OCI-M2 (cell line): ENCODE data around the gene ACSF2.

Experiments used
- DNase-seq: peaks from one replicate; lab custom pipeline; 2025; ENCODE audit not compliant: unreplicated experiment; lab: John Stamatoyannopoulos, UW

ACSF2 gene

DNA sequence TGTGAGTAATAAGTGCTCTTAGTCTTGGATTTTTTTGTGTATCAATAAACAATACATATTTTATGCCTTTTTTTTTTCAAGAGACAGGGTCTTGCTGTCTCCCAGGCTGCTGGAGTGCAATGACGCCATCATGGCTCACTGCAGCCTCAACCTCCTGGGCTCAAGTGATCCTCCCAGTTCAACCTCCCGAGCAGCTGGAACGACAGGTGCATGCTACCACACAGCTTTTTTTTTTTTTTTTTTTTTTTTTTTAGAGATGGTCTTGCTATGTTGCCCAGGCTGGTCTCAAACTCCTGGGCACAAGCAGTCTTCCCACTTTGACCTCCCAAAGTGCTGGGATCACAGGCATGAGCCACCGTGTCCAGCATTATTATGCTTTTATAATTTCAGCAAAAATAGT, 13.0 kb downstream of the ACSF2 start:
- DNase-seq: no peak

DNA sequence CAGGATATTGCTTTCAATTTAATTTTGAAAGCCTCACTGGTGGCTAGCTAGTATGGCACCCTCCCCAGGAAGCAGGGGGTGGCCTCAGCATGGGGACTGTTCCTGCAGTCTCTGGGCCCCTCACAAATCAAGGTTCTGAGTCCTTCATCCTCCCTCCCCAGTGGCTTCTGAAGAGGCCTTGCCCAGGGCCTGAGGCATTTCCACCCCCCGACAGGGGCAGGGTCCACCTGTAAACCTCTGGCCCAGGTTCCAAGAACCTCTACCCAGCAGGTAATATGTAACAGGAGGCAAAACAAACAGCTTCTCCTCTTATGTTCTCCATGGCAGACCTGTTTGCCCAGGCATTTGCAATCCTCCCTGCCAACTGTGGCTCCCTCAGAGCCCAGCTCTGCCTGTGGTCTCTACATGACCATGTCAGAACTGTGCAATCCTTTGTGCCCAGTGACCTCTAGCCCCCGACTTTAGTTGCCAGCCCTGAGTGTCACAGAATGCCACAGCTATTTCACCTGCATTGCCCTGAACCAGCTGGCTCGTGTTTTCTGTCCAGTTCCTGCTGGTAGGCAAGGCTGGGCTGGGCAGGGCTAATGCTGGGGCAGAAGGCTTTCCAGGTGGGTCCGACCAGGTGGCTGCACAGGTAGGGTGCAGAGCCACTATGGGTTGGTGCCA, 14.3 kb downstream of the ACSF2 start:
- no peak for DNase-seq

DNA sequence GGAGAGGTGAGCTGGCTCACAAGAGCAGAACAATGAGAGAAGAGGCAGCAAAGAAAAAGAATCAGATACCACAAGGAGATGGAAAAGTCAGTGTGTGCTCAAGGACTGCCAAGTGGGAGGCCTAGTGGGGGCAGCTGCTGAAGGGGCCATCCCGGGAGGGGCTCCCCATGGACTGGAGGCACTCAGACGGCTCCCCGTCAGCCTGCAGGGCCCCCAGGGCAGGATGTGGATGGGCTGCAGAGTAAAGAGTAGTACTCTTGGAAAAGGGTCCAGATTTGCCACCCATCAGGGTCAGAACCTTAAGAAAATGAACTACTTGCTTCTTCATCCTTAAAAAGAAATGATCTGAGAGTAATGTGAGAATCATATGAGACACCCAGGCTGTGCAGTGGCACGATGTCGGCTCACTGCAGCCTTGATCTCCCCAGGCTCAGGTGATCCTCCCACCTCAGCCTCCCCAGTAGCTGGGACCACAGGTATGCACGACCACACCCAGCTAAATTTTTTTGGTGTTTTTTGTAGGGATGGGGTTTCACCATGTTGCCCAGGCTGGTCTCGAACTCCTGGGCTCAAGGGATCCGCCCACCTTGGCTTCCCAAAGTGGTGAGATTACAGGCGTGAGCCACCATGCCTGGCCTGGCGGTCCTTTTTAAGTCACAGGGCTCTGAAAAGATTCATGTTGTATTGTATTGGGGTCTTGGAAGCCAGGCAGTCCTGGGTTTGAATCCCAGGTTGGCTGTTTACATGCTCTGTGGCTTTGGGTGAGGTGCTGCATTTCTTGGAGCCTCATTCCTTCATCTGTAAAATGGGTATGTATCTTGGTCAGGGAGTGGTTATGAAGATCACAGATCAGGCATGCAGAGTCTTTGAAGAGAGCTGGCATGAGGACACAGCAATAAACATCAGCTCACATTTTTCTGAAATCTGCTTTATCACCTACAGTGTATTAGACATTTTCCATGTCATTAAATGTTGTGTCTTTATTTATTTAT, 15.1 kb downstream of the ACSF2 start:
- DNase-seq: no peak

DNA sequence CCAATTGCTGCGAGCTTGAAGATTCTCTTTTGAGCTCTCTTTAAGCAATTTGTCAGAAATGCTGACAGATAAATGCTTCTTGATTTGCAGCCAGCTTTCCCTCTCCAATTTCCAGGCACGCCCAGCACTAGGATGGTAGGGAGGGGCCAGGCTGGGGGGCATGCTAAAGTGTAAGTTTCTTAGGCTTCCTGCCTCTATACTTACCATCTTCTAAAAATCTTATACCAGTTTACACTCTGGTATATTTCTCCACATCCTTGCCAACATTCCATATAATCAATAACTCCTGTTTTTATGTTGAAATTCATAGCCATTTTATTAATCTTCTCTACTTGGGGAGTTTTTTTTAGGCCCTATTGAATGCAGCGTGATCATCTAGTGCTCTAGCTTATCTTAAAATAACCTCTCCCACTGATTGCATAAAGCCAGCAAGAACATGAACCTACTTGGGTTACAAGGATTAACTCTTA, 17.5 kb downstream of the ACSF2 start:
- DNase-seq: no peak

DNA sequence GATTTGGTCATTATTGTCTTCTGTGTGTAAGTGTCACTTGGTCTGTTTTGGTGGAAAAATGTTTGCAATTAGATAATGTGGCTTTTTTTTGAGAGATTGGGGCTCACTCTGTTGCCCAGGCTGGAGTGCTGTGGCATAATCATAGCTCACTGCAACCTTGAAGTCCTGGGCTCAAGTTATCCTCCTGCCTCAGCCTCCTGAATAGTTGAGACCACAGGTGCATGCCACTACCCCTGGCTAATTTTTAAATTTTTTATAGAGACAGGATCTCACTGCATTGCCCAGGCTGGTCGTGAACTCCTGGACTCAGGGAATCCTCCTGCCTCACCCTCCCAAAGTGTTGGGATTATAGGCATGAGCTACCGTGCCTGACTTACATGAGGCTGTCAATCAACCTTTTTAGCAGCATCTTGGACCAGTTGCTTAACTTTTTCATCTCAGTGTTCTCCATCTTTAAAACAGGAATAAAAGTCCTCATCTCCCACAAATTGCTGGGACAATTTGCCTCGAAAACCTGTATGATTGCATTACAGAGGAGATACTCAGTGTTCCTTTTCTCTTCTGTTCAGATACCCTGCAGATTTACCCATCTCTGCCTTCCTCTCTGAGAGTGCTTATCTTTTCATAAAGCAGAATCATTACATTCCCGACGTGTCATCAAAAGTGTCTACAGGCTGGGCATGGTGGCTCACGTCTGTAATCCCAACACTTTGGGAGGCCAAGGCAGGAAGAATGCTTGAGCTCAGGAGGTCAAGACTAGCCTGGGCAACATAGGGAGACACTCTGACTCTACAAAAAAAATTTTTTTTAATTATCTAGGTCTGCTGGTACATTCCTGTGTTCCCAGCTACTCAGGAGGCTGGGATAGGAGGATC, 19.1 kb downstream of the ACSF2 start:
- DNase-seq: no peak

DNA sequence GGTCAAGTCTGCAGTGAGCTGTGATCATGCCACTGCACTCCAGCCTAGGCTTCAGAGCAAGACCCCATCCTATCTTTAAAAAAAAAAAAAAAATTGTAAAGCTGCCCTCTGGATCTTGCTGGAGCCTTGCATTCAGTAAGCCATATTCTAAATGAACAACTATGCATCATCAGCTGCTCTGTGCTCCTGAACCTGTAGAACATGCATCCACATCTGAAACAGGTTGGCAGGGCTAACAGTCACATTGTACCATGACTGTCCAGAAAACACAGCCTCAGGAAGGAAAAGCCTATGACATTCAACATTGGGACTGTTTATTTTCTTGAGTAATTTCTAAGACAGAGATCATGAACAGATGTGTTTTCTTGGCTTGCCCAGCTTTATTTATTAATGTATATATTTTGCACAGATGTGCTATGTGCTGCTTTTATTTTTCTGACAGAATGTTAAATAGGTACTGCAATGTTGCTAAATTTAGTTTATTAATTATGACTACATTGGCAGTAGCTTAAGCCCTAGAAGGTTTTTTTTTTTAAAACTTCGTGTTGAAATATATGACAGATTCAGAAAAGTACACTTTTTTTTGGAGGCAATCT, 19.8 kb downstream of the ACSF2 start:
- DNase-seq: no peak

DNA sequence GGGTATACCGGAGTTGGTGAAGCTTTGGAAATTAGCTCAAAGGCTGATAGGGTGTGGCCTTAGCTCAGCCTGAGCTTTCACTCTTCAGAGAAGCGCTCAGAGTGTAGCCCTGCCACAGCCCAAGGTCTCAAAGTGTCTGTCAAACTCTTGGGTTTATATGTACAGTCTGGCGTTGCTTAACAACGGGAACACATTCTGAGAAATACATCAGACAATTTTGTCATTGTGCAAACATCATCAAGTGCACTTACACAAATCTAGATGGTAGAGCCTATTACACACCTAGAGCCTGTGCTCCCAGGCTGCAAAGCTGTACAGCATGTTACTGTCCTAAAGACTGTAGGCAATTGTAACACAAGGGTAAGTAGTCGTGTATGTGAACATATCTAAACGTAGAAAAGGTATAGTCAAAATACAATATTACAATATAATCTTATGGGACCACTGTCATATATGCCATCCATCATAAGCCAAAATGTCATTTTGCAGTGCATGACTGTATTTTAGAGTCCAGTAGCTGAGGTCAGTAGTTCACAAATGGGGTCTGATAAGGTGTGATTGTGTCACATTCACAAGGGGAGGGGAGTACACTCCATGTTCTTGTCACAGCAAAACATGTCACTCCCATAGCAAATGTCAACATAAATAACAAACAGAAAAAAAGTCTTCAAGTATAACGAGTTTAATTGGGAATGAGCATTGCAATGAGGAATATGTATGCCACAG, 22.0 kb downstream of the ACSF2 start:
- DNase-seq: no peak

DNA sequence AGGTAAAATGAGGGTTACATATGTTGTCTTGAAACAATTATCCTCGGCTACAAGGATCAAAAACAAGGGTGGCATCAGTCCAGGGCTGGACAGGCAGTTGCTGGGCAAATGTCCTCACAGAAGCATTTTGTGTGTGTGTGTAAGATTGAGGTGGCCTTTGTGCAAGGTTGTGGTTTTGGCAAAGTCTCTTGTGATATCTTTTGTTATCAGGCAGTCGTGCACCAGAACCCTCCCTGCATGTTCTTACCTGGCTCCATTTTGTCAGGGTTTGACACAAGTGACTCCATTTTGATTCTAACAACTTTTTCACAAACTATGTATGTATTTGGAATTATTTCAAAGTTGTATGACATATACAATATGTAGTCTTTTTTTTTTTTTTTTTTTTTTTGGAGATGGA, 22.6 kb downstream of the ACSF2 start:
- no peak for DNase-seq

DNA sequence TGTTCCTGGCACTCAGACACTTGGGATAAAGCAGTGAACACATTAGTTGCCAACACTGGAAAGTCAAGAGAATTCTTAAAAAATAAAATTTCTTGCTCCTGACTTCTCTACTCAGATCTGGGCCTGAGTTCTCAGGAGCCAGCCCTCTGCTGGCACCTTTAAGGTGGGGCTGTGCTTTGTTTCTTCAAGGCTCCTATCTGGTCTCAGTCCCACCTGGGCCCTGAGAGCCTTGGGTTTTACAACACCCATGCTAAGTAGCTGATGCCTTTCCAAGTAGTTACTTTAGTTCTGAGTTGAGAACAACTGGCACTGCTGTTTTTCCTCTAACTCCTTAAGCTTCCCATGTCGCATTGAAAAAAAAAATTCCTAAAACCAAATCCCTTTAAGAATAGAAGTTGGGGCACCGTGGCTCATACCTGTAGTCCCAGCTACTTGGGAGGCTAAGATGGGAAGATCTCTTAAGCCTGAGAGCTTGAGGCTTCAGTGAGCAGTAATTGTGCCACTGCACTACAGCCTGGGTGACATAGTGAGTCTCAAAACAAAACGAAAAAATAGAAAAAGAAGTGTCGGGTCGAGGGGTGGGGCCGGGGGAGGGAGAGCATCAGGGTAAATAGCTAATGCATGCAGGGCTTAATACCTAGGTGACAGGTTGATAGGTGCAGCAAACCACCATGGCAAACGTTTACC, 26.1 kb downstream of the ACSF2 start:
- no peak for DNase-seq

DNA sequence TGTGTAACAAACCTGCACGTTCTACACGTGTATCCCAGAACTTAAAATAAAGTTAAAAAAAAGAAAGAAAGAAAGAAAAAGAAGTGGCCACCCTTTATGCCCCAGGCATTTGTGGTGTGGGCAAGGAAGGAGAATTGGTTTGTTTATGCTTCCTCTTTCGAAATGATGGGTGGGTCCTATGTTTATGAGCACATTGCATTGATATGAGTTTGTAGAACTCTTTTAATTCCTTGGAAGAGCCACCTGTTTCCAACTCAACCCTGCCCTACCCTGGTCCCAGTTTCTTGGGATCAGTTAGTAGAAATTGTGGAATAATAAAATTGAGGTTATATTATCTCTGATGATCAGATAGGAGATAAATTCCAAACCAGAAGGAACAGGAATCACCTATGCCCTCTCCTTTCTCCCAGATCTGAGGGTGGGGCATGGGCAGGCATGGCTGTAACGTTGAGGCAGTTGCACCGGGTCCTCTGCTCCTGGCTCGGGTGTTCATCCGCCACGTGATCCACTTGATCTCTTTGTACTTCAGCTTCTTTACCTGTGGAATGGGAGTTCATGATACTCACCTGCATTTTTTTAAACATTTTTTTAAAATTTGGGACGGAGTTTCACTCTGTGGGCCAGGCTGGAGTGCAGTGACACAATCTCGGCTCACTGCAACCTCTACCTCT, 26.7 kb downstream of the ACSF2 start:
- DNase-seq: no peak

DNA sequence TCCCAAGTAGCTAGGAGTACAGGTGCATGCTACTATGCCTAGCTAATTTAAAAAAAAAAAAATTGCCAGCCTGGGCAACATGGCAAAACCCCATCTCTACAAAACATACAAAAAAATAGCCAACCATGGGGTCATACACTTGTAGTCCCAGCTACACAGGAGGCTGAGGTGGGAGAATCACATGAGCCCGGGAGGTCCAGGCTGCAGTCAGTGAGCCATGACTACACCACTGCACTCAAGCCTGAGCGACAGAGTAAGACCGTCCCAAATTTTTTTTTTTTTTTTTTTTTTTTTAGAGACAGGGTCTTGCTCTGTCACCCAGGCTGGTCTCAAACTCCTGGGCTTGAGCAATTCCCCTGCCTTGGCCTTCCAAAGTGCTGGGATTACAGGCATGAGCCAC, 27.9 kb downstream of the ACSF2 start:
- no peak for DNase-seq

DNA sequence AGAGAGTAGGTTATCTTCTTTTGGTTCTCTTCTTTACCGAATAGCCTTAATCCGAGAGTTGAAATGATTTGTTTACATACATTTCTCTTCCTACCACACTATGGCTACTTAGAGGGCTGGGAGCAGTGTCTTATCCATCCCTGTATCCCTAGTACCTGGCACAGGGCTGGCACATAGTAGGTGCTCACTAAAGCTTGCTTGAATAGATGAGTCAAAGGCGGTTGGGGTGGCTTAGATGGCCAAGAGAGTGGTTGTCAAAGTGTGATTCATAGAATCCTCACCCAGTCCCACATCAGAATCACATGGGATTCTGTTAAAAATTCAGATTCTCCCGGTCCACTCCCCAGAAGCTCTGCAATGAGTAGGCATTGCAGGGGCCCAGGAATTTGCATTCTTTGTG, 31.6 kb downstream of the ACSF2 start:
- no peak for DNase-seq

DNA sequence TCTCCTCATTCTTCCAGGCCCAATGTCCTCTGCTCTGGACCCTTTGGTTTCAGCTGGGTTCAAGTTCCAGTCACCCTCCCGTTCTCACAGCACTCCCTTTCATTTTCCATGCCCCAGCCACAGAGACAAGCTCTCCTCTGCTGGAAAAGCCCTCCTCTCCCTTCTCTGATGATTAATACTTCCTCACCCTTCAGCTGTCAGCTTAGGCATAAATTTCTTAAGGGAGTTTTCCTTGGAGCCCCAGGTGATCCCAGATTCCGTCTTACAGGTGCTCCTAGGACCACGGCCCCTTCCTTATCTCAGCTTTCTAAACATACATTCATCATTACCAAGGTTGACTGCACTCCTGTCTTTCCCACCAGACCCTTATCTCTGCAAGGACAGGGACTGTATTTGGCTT, 32.3 kb downstream of the ACSF2 start:
- DNase-seq: no peak

DNA sequence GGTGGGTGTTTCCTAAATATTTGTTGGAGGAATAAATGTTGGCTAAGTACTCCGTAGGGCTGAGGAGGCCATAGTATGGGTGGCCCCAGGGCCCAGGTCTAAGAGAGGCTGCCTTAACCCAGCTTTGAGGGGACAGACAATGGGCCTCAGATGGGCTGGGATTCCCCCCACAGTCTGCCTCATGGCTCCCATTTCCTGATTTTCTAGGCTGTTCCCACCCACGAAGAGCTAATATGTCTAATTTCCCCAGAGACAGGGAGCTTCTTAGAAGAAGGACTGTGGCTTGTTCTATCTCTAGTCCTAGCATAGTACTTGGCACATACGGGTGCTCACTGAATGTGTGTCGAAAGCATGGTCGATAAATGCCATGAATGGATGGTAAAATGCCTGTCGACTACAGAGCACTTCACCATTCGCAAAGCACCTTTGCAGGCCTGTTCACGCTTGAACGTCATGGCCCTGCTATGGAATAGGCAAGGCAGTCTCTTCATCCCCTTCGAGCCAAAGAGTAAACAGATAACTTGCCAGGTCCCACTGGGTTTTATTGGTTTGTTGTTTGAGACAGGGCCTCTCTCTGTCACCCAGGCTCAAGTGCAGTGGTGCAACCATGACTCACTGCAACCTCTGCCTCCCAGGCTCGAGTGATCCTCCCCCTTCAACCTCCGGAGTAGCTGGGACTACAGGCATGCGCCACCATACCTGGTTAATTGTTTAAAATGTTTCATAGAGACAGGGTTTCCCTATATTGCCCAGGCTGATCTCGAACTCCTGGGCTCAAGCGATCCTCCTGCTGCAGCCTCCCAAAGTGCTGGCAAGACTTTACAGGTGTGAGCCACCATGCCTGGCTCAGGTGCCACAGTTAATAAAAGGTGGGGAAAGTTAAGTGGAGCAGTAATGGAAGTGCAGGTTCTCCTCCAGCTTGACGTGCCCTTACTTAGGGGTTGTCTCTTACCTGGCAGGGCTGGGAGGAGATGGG, 33.0 kb downstream of the ACSF2 start:
- no peak for DNase-seq

DNA sequence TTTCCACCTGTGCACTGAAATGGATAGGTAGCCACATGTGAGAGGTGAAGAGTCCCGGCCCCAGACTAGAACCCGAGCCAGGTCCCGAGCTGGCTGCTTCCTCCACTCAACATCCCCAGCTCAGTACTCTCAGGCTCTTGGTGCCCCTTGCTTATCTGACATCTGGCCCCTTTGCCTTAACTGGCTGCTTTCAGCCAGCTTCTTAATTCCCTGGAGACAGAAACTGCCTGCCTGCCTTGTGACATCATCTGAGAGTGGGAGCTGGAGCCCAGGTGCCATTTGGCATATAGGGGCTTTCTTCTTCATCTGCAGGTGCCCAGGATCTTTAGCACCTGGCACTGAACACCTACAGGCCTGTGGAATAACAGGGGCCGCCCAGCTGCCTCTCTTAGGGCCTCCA, 33.7 kb downstream of the ACSF2 start:
- no peak for DNase-seq

DNA sequence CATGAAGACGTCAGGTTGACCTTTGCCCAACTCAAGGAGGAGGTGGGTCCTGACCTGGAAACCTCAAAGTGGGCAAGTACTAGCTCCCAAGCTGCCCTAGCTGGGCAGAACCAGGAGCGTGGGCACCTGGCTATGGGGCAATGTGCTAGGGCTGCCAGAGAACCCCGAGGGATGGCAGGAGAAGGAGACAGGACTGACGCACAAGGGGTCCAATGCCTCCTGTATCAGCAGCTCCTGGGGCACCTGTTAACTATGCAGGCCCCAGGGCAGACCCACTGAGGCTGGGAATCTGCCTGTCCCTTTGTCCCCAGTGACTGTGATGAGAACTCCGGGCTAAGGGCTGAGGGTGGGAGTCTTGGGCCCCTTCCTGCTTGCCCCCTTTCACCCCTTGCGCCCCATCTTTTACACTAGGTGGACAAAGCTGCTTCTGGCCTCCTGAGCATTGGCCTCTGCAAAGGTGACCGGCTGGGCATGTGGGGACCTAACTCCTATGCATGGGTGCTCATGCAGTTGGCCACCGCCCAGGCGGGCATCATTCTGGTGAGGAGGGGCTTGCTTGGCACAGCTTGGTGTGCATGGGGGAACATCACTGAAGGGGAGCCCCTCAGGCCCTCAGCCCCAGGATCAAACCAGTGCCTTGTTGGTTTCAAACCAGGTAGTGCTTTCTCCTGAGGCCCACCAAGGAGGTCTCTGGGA, 35.0 kb downstream of the ACSF2 start:
- DNase-seq: no peak

DNA sequence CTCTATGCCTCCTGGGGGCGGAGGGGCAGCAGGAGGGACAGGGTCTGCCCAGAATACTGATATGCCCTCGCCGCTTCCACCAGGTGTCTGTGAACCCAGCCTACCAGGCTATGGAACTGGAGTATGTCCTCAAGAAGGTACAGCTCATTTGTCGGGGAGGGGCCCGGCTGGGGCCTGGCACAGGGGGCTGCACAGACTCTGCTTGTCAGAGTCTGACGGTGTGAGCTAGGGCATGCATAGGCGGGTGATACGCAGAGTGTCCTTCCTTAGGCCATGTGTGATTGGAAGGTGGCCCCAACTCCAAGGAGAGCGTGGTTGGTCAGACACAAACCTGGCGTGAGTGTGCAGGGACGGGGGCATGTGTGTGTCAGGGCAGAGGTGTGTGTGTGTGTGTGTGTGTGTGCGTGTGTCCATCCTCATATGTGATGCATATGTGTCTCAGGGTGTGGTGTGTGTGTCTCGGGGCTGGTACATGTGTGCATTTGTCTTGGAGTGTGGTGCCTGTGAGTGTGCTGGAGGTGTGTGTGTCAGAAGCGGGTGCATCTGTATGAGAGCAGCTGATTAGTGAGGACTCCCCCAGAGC, 35.6 kb downstream of the ACSF2 start:
- DNase-seq: no peak
